Measurements from ENCODE around the gene BTN2A1. TPM values are rescaled to one million over a fixed set of nuclear protein-coding genes. Genes with fewer than 3 reads are reported as not detected.

BTN2A1 gene
- total and polyA plus RNA-seq, 5 donors, result 10.9 to 26.3 (median 20.4) TPM

Other genes starting within 250 kb of the BTN2A1 start
- gene BTN3A2, start 92.8 kb upstream of the BTN2A1 start, total RNA-seq, result 10 to 100 TPM in 3 of 4 donors, 1 to 10 TPM in 1; 7.2 to 24.3 (median 14.2) TPM
- 7.8 TPM for gene BTN3A2, start 92.8 kb upstream of the BTN2A1 start, polyA plus RNA-seq
- 10 to 100 TPM in 1 of 4 donors, 1 to 10 TPM in 3; 5.5 to 10.3 (median 7.8) TPM for gene BTN2A2, start 74.8 kb upstream of the BTN2A1 start, total RNA-seq
- gene BTN2A2, start 74.8 kb upstream of the BTN2A1 start, polyA plus RNA-seq, result 4.7 TPM
- 10 to 100 TPM in 3 of 4 donors, 1 to 10 TPM in 1; 6.8 to 11.2 (median 10.7) TPM for gene BTN3A1, start 55.7 kb upstream of the BTN2A1 start, total RNA-seq
- 4.4 TPM for gene BTN3A1, start 55.7 kb upstream of the BTN2A1 start, polyA plus RNA-seq
- 10 to 100 TPM in 2 of 4 donors, 1 to 10 TPM in 2; 6.1 to 13.6 (median 9.1) TPM for gene BTN3A3, start 17.5 kb upstream of the BTN2A1 start, total RNA-seq
- gene BTN3A3, start 17.5 kb upstream of the BTN2A1 start, polyA plus RNA-seq, result 6.1 TPM
- gene BTN1A1, start 42.3 kb downstream of the BTN2A1 start, total RNA-seq, result not detected
- not detected for gene BTN1A1, start 42.3 kb downstream of the BTN2A1 start, polyA plus RNA-seq
- gene HMGN4, start 80.4 kb downstream of the BTN2A1 start, total RNA-seq, result 10 to 100 TPM; 34.6 to 42.9 (median 35.9) TPM
- 20.1 TPM for gene HMGN4, start 80.4 kb downstream of the BTN2A1 start, polyA plus RNA-seq
- 1 to 10 TPM; 8.9 to 9.5 (median 9.3) TPM for gene ABT1, start 139.0 kb downstream of the BTN2A1 start, total RNA-seq
- gene ABT1, start 139.0 kb downstream of the BTN2A1 start, polyA plus RNA-seq, result 9.2 TPM
- 10 to 100 TPM; 15.6 to 17.8 (median 16.5) TPM for gene ZNF322, start 201.8 kb downstream of the BTN2A1 start, total RNA-seq
- 5.1 TPM for gene ZNF322, start 201.8 kb downstream of the BTN2A1 start, polyA plus RNA-seq